HEK293T (cell line): ENCODE data around the gene RHOXF2B.
"Not testable (repeated sequence)": the region's sequence is repeated elsewhere in the genome, so short reads cannot be mapped to it uniquely, and the experiment has no call there.

Experiments used
- BHLHE40 ChIP-seq: fragments of 450-650 bp; IDR thresholded peaks from 2 replicates; pipeline ENCODE4 v1.6.1; 2016; ENCODE audit warnings: mild to moderate bottlenecking, moderate library complexity, borderline replicate concordance
- FOXA1 ChIP-seq: fragments of 450-650 bp; IDR thresholded peaks from 2 replicates; pipeline ENCODE4 v1.6.1; 2016; ENCODE audit warnings: mild to moderate bottlenecking
- FOXM1 ChIP-seq: fragments of 450-650 bp; IDR thresholded peaks from 2 replicates; pipeline ENCODE4 v1.6.1; 2017; ENCODE audit warnings: mild to moderate bottlenecking, borderline replicate concordance
- LEF1 ChIP-seq: fragments of 450-650 bp; IDR thresholded peaks from 2 replicates; pipeline ENCODE4 v1.6.1; 2017; ENCODE audit warnings: mild to moderate bottlenecking, borderline replicate concordance
- SP1 ChIP-seq: fragments of 450-650 bp; IDR thresholded peaks from 2 replicates; pipeline ENCODE4 v1.6.1; 2017
- SUZ12 ChIP-seq: fragments of 450-650 bp; IDR thresholded peaks from 2 replicates; pipeline ENCODE4 v1.6.1; 2016; ENCODE audit warnings: mild to moderate bottlenecking
- TARDBP ChIP-seq: fragments of 450-650 bp; IDR thresholded peaks from 2 replicates; pipeline ENCODE4 v1.6.1; 2016

DNA sequence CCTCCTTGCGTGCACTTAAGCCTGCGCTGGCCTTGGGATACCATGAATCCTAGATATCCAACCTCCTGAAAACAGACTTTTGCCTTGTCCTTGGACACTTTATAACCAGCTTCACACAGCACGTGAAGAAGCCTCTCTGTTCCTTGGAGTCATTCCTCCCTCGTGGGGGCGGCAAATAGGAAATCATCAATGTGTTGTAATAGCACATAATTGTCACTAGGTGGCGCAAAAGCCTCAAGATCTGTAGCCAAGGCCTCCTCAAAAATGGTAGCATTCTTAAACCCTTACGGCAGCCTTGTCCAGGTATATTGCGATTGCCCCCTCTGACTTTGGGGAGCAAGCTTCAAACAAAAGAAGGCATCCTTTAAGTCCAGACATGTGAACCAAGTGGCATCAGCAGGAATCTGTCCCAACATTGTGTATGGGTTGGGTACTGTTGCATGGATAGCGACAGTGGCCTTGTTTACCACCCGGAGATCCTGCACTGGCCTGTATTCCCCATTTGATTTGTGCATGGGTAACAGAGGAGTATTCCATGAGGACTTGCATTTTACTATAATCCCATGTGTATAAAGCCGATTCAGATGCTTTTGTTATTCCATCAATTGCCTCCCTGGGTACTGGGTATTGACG lies 8.2 kb upstream of the RHOXF2B start:
- TF ChIP-seq BHLHE40, SUZ12, SP1, FOXA1, FOXM1, LEF1, TARDBP: not testable (repeated sequence)
